HFFc6 (cell line): ENCODE data around the gene PPFIBP2. TPM values are rescaled to one million over a fixed set of nuclear protein-coding genes. Genes with fewer than 3 reads are reported as not detected.

Source experiments
- DNase-seq: peaks from one replicate; pipeline ENCODE4 v3.0.0-alpha.2; 2018
- H3K27ac Mint-ChIP-seq: 2 replicates; pipeline ENCODE4 v1.8.0; 2020; ENCODE audit warnings: mild to moderate bottlenecking, mixed read lengths
- H3K27me3 Mint-ChIP-seq: 2 replicates; pipeline ENCODE4 v1.8.0; 2021; ENCODE audit warnings: mild to moderate bottlenecking, moderate library complexity, mixed read lengths; ENCODE audit not compliant: insufficient read depth
- H3K36me3 Mint-ChIP-seq: 2 replicates; pipeline ENCODE4 v1.8.0; 2021; ENCODE audit warnings: low read depth, mixed read lengths
- H3K4me1 Mint-ChIP-seq: 2 replicates; pipeline ENCODE4 v1.8.0; 2020; ENCODE audit warnings: low read depth, mixed read lengths
- H3K4me3 Mint-ChIP-seq: 2 replicates; pipeline ENCODE4 v1.8.0; 2020; ENCODE audit warnings: mild to moderate bottlenecking, moderate library complexity, mixed read lengths
- H3K9me3 Mint-ChIP-seq: 2 replicates; pipeline ENCODE4 v1.8.0; 2020; ENCODE audit warnings: mild to moderate bottlenecking, mixed read lengths
- total RNA-seq, 6 experiments: library from RNA; stranded (reverse); fragmentation: NEBNext Ultra II Directional; extraction: Animal tissue kit (Norgen Biotek cat#: 25700); gene quantifications; 2 replicates in 1 of 6; 3 replicates in 5 of 6; pipeline ENCODE4 v1.2.3, GENCODE V29; 2021
- TF ChIP-seq, protein P1 (sequence below): fragments of 200-600 bp; sonication (generic); IDR thresholded peaks from 2 replicates; pipeline ENCODE4 v1.5.0; 2021; ENCODE audit warnings: antibody characterized with exemption, mild to moderate bottlenecking

Gene PPFIBP2
- total RNA-seq, 6 experiments from 2014 or later, result 6.0 to 8.5 (median 7.3) TPM

GRCh38 chr11:7571640-7572000, 57.8 kb downstream of the PPFIBP2 start:
- Mint-ChIP-seq H3K27me3 (peaks cover 2% of the 10 kb centered on the region), H3K36me3 (no peaks in the 10 kb centered on the region), H3K27ac (no peak overlapping the region), H3K9me3 (no peaks in the 10 kb centered on the region), H3K4me3 (no peak overlapping the region), H3K4me1 (peaks cover 50% of the 10 kb centered on the region)
- TF ChIP-seq, protein P1, sequence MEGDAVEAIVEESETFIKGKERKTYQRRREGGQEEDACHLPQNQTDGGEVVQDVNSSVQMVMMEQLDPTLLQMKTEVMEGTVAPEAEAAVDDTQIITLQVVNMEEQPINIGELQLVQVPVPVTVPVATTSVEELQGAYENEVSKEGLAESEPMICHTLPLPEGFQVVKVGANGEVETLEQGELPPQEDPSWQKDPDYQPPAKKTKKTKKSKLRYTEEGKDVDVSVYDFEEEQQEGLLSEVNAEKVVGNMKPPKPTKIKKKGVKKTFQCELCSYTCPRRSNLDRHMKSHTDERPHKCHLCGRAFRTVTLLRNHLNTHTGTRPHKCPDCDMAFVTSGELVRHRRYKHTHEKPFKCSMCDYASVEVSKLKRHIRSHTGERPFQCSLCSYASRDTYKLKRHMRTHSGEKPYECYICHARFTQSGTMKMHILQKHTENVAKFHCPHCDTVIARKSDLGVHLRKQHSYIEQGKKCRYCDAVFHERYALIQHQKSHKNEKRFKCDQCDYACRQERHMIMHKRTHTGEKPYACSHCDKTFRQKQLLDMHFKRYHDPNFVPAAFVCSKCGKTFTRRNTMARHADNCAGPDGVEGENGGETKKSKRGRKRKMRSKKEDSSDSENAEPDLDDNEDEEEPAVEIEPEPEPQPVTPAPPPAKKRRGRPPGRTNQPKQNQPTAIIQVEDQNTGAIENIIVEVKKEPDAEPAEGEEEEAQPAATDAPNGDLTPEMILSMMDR, result peak; percentile 95
- peak; percentile 64 for DNase-seq

GRCh38 chr11:7572001-7572712, 58.4 kb downstream of the PPFIBP2 start:
- TF ChIP-seq, protein P1, result peak; percentile 42
- Mint-ChIP-seq H3K27ac (0 out of 2 replicates have a peak overlapping the region, but pooled peaks have one; percentile 29), H3K4me3 (no peak overlapping the region), H3K9me3 (no peaks in the 10 kb centered on the region), H3K4me1 (peaks cover 55% of the 10 kb centered on the region), H3K27me3 (peaks cover 2% of the 10 kb centered on the region), H3K36me3 (no peaks in the 10 kb centered on the region)
- DNase-seq, result no peak

DNA sequence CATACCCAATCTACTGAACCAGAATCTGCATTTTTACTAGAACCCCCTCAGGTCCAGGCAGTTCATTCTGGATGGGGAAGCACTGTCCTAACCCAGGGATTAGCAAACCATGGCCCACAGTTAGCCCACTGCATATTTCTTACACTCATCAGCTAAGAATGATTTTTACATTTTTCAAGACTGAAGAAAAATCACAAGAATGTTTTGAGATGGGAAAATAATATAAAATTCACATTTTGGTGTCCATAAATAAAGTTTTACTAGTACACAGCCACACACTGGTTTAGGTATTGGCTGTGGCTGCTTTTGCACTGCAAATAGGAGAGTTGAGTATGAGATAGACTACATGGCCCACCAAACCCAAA, 59.4 kb downstream of the PPFIBP2 start:
- H3K27ac Mint-ChIP-seq, result peak overlapping the region; percentile 58
- TF ChIP-seq, protein P1, result no peak
- H3K36me3 Mint-ChIP-seq, result no peaks in the 10 kb centered on the region
- H3K4me1 Mint-ChIP-seq, result peaks cover 66% of the 10 kb centered on the region
- peak overlapping the region; percentile 14; the same call in 1 of the 2 replicates for H3K4me3 Mint-ChIP-seq
- no peaks in the 10 kb centered on the region for H3K9me3 Mint-ChIP-seq
- peaks cover 2% of the 10 kb centered on the region; the same call in 1 of the 2 replicates for H3K27me3 Mint-ChIP-seq
- peak; percentile 13 for DNase-seq

GRCh38 chr11:7573558-7574296, 59.9 kb downstream of the PPFIBP2 start:
- no peak for DNase-seq
- Mint-ChIP-seq H3K9me3 (no peaks in the 10 kb centered on the region), H3K27me3 (peaks cover 2% of the 10 kb centered on the region; the same call in 1 of the 2 replicates), H3K4me1 (peaks cover 71% of the 10 kb centered on the region), H3K27ac (no peak overlapping the region), H3K4me3 (no peak overlapping the region), H3K36me3 (no peaks in the 10 kb centered on the region)
- TF ChIP-seq, protein P1, result no peak

DNA sequence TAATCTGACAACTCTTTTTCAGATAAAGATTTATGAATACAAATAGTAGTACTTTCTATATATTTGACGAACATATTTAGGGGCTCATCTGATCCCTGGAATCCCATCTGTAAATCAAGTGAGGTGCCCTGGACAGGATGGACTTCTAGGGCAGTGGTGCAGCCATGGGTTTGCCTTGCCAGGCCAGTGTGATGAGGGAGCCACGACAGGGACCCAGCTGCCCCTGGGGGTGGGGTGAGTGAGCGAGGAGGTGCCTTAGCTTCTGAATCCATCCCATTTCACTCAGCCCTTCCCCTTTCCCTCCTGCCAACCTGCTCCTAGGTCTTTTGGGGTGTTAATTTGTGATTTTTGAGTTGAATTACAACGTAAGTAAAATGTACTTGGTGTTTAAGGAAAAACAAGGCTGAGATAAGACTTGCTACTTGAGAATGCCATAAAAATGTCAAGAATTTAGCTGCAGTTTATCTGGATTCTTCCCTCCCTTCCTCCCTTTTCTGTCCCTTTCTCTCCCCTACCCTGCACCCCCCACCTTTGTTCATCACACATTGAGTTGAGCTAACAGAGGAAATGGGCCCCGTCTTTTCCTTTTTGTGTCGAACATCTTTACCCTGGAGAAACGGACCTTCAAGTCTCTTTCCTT, 60.8 kb downstream of the PPFIBP2 start:
- DNase-seq, result no peak
- H3K4me1 Mint-ChIP-seq, result peaks cover 80% of the 10 kb centered on the region
- H3K27me3 Mint-ChIP-seq, result 0 out of 2 replicates have a peak, but pooled peaks cover 2% of the 10 kb centered on the region
- H3K27ac Mint-ChIP-seq, result no peak overlapping the region
- no peaks in the 10 kb centered on the region for H3K9me3 Mint-ChIP-seq
- TF ChIP-seq, protein P1, result no peak
- H3K4me3 Mint-ChIP-seq, result no peak overlapping the region; the same call in 1 of the 2 replicates
- H3K36me3 Mint-ChIP-seq, result no peaks in the 10 kb centered on the region
